Measurements from ENCODE around the gene SLC26A11. TPM values are rescaled to one million over a fixed set of nuclear protein-coding genes. Genes with fewer than 3 reads are reported as not detected.

SLC26A11 gene
- total RNA-seq, 1 experiment from 2014 or later = 17.7 TPM

- peaks cover 21 to 37% of the 10 kb centered on the region in 2 experiments for H3K4me1 ChIP-seq (ENCODE audit: control insufficient read depth in 1 of 2, insufficient read depth in 2 of 2, low read length in 2 of 2)
- no peak for TF ChIP-seq POLR2A (IDR thresholded peaks at IDR 0.05; ENCODE audit: borderline replicate concordance, extremely low read depth, insufficient read depth, insufficient read length)
- TF ChIP-seq CEBPB (IDR thresholded peaks at IDR 0.05; ENCODE audit: low read depth) = no peak
- TF ChIP-seq FOSL1 (IDR thresholded peaks at IDR 0.05; ENCODE audit: low read depth) = no peak
- no peak for TF ChIP-seq REST (IDR thresholded peaks at IDR 0.05; ENCODE audit: low read depth)
- no peak for TF ChIP-seq ZNF274 (IDR thresholded peaks at IDR 0.05; ENCODE audit: low read depth, low read length)
- no peak for TF ChIP-seq EGR1 (IDR thresholded peaks at IDR 0.05; ENCODE audit: low read depth)
- no peak for TF ChIP-seq YY1 (IDR thresholded peaks at IDR 0.05; ENCODE audit: extremely low read depth, insufficient replicate concordance, low read depth, low read length)
- TF ChIP-seq, protein P1, sequence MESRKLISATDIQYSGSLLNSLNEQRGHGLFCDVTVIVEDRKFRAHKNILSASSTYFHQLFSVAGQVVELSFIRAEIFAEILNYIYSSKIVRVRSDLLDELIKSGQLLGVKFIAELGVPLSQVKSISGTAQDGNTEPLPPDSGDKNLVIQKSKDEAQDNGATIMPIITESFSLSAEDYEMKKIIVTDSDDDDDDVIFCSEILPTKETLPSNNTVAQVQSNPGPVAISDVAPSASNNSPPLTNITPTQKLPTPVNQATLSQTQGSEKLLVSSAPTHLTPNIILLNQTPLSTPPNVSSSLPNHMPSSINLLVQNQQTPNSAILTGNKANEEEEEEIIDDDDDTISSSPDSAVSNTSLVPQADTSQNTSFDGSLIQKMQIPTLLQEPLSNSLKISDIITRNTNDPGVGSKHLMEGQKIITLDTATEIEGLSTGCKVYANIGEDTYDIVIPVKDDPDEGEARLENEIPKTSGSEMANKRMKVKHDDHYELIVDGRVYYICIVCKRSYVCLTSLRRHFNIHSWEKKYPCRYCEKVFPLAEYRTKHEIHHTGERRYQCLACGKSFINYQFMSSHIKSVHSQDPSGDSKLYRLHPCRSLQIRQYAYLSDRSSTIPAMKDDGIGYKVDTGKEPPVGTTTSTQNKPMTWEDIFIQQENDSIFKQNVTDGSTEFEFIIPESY (IDR thresholded peaks at IDR 0.05; ENCODE audit: extremely low read depth, insufficient replicate concordance, low read length) = no peak
- no peak for TF ChIP-seq ATF3 (IDR thresholded peaks at IDR 0.05)
- TF ChIP-seq SRF (IDR thresholded peaks at IDR 0.05; ENCODE audit: low read depth) = no peak
- TF ChIP-seq ZFX (IDR thresholded peaks at IDR 0.05) = no peak
- H3K9me3 ChIP-seq (ENCODE audit: control insufficient read depth in 1 of 2, insufficient read depth in 1 of 2, low read depth in 1 of 2, low read length in 2 of 2) = no peaks in the 10 kb centered on the region
- no peak overlapping the region for H3K4me3 ChIP-seq (replicated peaks in 1 of 2; ENCODE audit: low read depth in 1 of 2, low read length in 2 of 2)
- intact Hi-C loops (cut with micrococcal nuclease) = no loop called here
- no peak overlapping the region for H3K9ac ChIP-seq (ENCODE audit: low read length)
- H3K27ac ChIP-seq (ENCODE audit: low read depth, low read length) = no peak overlapping the region
- ChIA-PET CTCF (no interaction called here), RAD21 (ENCODE audit: low non-redundant PET in 1 of 2, low total read pairs in 2 of 2, uncharacterized antibody in 2 of 2, unreplicated experiment in 2 of 2) (no interaction called here), POLR2A (no interaction called here)
- H3K27me3 ChIP-seq (ENCODE audit: insufficient read depth, low read length) = no peaks in the 10 kb centered on the region
- H3K79me2 ChIP-seq (ENCODE audit: insufficient read depth, low read length) = no peaks in the 10 kb centered on the region
- H3K4me2 ChIP-seq (ENCODE audit: low read length) = no peak overlapping the region
- no peak for ATAC-seq
- no peaks in the 10 kb centered on the region for H3K36me3 ChIP-seq (ENCODE audit: control insufficient read depth in 1 of 2, insufficient read depth in 2 of 2, low read length in 2 of 2)
- no peaks in the 10 kb centered on the region for H3K9me2 ChIP-seq (ENCODE audit: insufficient read depth)
- BruUV-seq (replicated peaks) = no TSS peak
- no peak for DNase-seq (ENCODE audit: low read depth, low spot score)
- H4K20me1 ChIP-seq (ENCODE audit: insufficient read depth) = no peaks in the 10 kb centered on the region
- no peak overlapping the region for H2AFZ ChIP-seq (ENCODE audit: low read depth, low read length, poor library complexity, severe bottlenecking)
These were observed 42.6 kb downstream of the SLC26A11 start for GRCh38 chr17:80262775-80263244.

All from HCT116 (cell line).